Hematopoietic multipotent progenitor cell treated with erythropoietin and hydrocortisone succinate and interleukin-3 and kit ligand, for 6 days (in vitro differentiated cells): ENCODE results near the gene ZNF354C.

ENCODE experiments used
- DNase-seq: peaks from one replicate; pipeline ENCODE4 v3.0.0-alpha.2; 2015

Gene ZNF354C

DNA sequence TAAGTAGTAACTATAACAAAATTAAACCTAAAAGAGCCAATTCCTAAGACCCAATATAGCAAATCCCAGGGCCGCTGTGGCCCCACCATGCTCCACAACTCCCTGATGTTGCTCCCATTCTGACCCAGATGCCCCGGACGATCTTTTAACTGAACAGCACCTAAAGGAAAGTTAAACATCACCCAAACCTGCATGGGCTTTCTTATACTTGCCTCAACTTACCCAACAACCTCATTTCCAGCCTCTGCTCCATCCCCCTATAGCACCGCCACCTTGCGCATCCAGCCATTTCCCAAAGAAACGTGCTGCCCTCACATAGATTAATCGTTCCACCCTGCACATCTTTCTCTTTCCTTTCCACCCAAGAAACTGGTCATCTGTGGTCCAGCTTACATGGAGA is 54.6 kb downstream of the ZNF354C start:
- DNase-seq: no peak

DNA sequence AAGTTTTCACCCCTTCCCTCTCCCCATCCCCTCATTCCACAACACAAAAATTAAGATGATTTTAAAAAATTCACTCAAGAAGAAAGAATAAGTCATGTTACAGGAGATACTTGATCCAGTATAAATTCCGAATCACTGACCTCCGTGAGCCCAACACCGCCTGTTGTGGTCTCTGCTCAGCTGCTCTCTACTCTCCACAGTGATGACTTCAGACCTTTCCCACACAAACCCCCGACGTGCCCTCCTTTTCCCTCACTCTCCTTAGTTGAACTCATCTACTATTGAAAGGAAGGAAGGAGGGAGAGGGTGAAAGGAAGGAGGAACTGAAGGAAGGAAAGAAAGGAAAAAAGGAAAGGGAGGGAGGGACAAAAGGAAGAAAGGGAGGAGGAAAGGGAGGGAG is 55.1 kb downstream of the ZNF354C start:
- no peak for DNase-seq

DNA sequence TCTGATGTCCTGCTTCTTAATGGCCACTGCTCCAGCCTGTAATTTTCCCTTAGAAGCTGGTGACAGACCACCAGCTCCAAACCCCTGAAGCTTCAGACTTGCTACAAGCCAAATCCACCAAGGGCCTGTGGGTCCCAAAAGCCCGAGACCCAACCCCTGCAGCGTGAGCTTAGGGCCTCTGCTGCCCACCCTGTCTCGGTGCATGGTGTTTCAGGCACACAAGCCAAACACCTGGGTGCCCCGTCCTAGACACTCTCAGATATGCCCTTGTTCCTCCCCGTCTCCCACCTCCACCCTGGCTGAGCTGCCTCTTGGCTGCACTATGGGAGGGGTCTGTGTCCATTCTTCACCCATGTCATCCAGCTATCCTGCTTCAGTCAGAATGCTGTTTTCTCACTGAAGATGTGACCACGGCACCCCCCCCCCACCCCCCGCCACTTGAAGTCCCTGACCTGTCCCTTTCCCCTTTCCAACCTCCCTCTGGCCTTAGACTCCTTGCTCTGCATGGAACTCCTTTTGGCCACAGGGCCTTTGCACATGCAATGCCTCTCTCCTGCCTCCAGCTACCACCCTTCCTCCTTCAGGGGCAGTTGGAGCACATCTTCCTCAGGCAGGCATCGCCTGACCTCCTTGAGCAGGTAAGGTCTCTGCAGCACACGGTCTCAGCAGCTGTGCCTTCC is 55.8 kb downstream of the ZNF354C start:
- no peak for DNase-seq

DNA sequence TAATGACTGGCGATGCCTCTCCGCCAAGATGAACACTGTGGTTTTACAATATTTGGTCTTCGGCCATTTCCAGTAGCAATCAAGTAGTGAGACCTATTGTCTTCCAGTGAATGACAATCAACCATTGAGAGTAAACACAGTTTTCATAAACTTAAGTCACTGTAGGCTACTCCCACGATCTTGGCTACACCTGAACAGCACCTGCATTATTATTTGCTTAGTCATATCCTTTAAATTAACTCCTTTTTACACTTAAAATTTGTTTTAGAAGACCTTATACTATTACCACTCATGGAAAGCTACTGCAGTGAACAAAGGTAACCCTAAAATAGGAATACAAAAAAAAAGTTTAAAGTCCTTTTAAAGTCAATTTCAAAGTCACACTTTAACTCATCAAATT is 58.2 kb downstream of the ZNF354C start:
- DNase-seq: no peak

DNA sequence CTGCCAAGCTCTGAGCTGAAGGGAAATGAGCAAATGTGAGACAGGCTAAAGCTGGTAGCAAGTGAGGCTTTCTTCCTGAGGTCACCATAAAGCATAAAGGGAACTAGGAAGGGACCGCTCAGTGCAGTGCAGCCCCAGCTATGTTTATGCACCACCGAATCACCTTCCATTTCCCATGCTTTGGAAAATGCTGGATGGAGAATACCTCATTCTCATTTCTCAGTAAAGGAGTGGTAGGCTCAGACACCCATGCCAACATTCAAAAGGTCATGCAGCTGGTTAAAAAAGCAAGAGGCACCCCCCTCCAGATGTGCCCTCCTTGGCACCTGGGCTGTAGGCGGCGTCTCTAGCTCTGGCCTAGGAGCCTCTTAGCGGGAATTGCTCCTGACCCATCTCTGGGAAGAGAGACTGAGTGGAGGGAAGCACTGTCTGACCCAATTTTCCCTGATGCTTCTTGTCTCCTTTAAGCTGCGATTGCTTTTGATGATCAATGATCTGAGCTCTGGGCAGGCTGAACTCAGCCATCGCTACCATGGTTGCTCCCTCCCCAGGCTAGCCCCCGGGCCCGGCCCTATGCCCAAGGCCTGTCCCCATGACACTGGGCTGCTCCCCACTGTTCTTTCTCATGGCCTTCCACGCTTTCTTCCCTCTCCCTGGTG is 58.7 kb downstream of the ZNF354C start:
- DNase-seq: no peak

DNA sequence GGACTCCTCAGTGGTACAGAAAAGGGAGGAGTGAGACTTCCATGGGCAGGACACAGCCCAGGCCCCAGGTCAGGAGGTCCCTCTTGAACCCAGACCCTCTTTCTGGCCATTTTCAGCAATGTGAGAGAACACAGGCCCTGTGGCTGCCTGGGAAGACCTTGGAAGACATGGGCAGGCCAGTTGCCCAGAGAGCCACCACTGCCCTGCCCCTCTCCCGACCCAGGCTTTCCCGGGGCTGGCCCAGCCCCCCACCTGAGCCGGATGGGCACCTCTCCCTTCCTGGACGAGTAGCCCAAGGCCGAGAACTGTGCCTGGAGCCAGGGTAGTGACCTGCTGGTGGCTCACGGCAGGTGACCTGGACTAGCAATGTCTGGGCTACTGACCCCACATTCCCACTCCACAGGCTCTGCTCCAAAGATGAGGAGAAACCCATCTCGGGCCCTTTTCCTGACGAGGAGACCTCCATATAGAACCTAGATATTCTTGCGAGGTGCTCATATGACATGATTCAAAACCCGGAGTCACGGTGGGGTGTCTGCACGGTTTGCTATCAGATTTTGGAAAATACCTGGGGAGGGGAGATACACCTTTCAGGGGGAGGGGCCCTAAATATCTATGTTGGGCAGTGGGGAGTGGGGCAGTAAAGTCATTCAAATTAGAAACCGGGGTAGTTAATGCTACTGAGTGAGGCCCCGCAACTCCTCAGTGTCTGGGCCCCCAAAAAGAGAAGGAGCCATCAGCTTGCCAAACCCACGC is 59.4 kb downstream of the ZNF354C start:
- no peak for DNase-seq

DNA sequence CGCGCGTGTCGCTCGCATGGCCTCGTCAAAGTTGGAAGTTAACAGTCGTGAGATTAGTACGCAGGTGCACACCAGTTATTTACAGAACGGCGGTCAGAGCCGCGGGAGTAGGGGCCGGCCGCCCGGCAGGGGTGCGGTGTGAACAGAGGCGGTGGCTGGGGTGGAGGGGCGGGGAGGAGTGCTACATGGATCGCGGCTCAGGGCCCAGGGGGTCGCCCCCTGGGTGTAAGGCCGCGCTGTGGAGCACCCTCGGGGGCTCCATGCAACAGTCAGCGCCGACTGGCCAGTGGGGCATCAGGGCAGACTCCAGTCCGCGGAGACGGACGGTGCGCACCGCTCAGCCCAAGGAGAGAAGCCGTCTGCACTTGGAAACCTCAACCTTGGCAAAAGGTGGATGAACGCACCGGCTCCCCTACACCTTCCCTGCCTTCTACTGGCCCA is 60.3 kb downstream of the ZNF354C start:
- DNase-seq: no peak

DNA sequence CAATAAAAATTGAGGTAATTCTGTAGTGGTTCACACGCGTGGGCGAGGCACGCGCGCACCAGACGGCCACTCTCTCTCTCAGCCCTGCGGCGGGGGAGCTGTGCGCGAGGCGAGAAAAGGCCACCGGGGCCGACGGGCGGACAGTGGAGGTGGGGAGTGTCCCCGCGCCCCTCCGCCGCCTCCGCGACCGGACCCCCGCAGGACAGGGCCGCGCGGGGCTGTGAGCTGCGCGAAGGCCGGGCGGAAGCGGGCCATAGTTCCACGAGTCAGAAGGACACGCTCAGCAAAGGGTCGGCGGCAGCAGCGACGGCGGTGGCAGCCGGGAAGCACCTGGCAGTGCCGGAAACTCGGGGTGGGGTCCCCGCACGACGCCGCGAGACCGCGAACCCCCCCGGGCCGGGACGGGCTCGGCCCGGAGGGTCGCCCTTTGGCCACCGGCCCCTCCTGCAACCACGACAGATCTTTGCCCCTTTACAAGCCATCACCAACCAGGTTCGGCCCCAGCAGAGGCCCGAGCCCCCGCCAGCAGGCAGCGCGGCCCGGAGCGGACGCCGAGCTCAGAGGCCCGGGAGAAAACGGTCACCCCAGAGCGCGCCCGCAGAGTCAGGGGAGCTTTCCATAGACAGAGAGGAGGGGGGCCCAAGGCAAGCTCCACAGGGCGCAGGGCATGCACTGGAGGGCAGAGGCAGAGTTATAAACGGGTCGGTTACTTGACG is 60.9 kb downstream of the ZNF354C start:
- no peak for DNase-seq

DNA sequence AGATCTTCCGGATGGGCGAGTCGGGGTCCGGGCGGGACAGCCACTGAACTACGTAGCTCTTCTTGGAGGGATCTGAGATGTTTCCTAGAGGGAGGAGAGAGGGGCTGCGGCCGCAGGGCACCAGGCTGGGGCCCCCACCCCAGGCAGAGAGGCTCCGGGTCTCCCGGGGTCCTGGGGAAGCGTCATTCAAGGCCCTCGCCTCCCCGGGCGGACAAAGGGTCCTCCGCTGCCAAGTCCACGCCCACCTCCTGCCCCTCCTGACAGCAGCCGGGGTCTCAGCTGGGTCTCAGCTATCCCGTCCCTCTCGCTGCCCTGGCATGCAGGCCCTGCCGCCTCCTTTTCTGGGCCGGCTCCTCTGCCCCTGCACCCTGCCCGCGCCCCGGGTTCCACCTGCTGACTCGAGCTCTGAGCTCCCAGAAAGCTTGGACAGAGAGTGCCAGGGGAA is 61.5 kb downstream of the ZNF354C start:
- DNase-seq: no peak

DNA sequence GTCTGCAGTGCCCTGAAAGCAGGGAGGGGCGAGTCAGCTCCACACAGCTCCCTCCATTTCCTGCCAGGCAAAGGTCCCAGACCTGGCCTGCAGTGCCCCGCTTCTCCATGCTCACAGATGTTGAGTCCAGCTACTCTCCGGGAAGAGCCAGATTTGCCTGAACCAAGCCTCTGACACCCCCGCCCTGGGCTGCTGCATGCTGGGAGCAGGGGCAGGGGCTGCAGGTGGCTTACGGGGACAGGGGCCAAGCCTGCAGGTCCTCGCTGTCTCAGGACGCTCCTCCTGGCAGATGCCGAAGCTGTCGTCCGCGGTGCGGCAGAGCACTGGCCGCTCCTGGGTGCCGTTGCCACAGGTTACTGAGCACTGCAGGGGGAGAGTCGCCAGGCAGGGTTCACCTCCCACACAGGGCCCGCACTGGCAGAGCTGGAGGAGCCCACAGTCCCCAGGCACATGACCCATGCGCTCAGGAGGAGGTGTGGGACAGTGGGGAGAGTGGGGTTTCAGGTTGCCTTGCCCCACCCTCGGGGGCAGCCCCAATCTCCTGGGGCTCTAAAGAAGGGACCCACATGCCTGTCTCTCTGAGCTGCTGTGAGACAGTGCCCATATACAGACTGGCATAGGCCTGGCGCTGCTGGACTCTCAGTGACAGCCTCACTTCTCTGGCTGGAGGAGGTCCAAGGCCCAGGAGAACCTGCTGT is 62.4 kb downstream of the ZNF354C start:
- no peak for DNase-seq

DNA sequence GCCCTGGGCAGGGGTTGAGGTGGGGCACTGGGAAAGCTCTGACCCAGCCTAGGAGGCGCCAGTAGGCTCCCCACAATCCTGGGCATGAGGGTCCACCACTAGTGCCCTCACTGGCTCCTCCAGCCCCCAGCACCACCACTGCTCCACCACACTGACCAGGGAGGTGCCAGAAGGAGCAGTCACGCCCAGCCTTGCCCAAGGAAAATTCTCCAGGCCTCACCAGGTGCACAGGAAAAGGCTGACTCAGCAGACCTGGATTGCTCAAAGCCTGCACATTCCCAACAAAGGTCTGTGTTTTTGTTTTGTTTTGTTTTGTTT is 62.9 kb downstream of the ZNF354C start:
- DNase-seq: no peak

DNA sequence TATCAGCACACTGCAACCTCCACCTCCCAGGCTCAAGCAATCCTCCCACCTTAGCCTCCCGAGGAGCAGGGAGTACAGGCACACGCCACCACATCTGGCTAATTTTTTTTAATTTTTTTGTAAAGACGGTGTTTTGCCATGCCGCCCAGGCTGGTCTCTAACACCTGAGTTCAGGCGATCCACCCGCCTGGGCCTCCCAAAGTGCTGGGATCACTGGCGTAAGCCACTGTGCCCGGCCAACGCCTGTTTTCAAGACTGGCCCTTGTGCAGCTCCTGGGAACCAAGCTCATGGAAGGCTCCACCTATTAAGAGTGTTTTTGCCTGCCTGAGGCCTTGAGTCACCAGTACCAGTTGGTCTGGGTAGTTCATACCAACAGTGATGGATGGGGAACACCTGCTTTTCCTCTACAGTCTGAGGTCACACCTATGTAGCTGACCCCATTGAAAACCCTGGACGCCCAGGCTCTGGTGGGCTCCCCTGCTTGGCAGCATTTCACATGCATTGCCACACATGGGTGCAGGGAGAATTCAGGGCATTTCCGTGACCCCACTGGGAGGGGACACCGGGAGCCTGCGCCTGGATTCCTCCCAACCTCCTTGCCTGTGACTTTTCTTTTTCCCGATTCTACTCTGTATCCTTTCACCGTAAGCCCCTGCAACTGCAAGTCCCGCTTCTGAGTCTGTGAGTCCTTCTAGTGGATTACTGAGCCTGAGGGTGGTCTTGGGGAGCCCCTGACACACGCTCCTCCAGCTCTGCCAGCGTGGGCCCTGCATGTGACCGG is 63.5 kb downstream of the ZNF354C start:
- no peak for DNase-seq

DNA sequence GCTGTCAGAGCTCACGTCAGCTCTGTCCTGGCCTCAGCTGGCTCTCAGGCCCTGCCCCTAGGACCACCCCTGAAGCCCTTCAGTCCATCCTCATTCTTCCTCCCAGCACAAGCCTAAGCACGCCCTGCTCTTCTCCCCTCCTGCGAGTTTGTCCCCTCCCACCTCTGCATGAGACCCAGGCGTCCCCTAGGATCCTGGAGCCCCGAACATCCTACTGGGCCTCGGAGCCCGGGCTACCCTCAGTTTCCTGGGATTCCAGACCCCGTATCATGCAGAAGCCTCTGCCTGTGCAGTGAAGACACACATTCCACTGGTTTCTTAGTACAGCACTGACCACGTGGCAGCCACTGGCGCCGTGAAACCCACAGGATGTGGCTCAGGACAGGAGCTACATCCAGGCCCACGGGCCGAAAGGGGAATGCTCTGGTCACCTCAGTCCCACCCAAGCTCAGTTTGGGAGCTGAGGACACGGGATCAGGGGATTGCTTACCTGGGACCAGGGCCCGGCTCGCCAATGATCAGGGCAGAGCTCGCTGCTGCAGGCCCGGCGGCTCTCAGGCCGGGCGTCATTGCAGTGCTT is 64.2 kb downstream of the ZNF354C start:
- DNase-seq: no peak

DNA sequence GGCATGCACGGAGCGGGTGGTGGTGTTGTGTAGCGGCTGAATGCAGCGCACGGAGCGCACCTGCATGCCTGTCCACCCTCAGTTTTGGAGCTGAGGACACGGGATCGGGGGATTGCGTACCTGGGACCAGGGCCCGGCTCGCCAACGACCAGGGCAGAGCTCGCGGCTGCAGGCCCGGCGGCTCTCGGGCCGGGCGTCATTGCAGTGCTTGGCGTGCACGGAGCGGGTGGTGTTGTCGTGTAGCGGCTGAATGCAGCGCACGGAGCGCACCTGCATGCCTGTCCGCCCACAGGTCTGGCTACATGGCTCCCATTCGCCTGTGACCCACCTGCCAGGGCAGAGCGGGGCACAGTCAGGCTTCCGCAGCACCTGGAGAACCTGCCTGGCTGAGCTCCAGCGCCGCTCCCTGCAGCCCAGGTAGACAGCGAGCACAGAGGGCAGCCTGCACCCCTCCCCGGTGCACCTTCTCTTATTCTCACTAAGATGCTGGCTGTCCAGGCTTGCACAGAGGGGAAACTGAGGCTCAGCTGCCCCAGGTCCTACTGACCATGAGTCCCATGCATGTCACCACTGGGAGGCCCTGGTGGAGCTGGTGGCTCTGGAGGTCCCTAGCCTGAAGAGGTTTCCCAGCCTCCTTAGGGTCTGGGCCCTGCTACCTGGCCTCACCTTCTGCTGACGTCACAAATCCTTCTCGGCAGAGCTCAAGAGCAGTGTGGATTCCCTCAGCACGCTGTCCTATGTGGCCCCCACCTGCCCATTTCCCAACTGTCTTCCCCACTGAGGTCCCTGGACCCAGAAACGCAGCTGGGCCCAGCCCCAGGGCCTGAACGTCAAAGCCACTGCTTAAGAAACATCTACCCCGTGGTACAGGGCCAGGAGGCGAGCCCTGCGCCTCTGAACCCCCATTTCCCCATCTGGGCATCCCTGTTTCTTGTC is 64.9 kb downstream of the ZNF354C start:
- no peak for DNase-seq

DNA sequence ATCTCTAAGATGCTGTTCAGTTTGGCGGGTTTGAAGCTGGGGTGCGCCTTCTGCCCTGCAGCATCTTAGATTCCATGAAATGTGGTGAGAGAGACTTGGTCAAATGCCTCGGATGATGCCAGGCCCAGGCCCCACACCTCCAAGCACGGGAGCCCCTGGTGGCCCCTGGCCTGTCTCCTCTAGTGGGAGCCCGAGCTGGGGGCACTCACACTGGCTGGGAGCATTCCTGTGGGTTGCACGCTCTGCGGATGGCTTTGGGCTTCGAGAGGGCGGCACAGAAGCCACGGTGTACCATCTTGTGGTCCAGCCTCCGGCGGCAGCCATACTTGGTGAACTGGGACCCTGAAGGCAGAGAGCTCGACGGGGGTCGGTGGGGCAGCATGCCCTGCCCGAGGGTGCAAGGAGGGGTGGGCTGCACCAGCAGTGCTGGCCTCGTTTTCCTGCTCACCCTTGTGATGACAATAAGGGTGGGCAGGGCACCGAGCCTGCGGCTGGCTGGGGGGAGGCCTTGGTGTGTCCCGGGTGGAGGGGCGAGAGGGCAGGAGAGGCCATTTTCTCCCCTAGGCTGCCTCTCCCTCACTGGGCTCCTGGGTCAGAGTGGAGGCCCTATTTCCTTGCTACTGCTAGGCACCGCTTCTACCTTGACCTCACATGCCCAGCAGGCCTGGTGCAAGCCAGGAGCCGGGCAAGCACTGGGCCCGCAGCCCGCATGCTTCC is 65.8 kb downstream of the ZNF354C start:
- DNase-seq: no peak

DNA sequence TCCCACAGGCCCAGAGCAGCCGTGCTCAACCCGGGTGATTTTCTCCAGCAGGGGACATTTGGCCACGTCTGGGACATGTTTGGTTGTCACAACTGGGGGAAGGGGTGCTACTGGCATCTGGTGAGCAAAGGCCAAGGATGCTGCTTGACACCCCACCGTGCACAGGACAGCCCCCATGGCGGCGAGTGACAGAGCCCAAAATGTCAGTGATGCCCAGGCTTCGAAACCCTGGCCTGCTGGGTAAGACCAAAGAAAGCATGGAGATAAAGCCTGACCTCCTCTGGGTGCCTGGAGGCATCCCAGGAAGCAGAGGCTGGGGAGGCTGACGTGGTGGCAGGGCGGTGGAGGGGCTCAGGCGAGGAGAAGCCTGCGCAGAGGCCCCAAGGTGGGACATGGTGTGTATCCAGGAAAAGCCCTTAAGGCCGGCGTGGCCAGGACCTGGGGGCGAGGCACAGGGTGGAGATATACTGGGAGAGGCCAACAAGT is 66.4 kb downstream of the ZNF354C start:
- no peak for DNase-seq

DNA sequence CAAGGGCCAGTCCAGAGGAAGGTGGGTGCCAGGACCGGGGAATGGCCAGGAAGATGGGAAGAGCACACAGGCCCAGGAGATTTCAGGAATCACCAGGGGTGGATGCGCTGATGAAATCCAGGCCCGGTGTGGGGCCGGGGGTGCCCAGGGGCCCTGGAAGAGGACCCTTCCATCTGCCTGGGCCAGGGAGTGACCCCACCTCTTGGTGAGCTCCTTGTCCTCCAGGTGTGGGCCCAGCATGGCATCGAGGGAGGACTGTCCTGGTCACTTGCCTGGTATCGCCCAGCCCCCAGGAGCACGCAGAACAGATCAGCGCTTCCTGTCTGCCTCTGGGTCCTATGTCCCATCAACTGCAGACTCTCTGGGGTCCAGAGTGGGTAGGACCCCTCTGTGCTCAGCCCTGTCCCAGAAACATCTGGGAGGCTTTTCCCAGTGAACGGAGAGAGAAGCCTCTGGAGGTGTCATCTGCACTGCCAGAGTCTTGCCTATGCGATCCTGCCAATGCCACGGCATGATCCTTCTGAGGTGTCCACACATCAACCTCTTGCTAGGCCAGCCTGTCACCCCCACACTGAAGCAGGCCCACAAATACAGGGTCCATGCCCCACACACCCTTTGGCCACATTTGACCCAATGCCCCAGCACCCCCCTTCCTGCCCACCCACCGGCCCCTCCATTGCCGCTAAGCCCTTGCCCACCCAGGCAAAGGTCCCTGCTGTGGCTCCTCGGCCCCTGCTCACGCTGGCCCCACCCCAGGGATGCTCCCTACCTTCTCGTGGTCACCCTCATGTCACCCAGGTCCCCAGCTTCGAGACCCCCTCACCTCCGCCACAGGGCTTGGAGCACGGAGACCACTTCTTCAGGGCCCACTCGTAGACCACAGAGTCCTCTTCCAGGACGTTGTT is 67.2 kb downstream of the ZNF354C start:
- no peak for DNase-seq

DNA sequence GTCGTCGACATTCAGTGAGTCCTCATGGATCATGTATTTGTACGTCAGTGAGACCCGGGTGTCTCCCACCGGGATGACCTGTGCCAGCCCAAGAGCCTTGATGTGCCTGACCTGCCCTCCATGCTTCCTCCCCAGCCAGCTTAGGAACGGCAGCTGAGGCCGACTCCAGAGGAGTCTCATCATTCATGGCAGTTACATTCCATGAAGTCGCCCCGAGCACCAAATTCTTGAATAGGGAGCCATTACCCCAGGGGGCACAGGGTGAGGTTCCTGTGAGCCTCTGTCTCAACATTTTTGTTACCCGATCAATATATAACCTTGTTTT is 67.8 kb downstream of the ZNF354C start:
- DNase-seq: no peak

DNA sequence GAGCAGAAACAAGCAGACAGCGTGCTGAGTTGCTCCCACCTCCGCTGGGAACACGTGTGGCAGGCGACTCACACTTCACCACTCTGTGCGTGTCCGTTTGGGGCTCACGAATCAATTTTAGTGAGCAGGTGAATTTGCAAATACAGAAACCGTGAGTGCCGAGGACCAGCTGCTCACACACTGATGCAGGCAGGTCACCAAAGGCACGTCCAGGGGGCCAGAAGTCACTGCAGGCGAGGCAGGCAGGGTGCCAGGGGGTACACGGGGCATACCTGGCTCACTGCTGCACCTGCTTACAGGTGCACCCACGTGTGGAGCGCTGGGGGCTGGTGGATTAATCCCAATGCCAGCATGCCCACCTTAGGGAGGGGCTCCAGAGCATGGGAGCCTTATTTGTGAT is 68.8 kb downstream of the ZNF354C start:
- no peak for DNase-seq
